Fibroblast of skin of abdomen (primary cell): ENCODE data around the gene CCRL2. TPM values are rescaled to one million over a fixed set of nuclear protein-coding genes. Genes with fewer than 3 reads are reported as not detected.

Source experiments
- DNase-seq: peaks from one replicate; pipeline ENCODE4 v3.0.0-alpha.2; 2013
- polyA plus RNA-seq, 2 experiments: library from polyadenylated mRNA; unstranded; fragments of 120-200 nt; gene quantifications; one replicate each; pipeline ENCODE4 v1.2.1, GENCODE V29; 2013; ENCODE audit not compliant: insufficient read length in 2 of 2

The CCRL2 gene
- polyA plus RNA-seq (2013, experiment 1 of 2; ENCODE audit: insufficient read length), result not detected
- not detected for polyA plus RNA-seq (2013, experiment 2 of 2; ENCODE audit: insufficient read length)

GRCh38 chr3:46406788-46407611, at the start of gene CCRL2, which contains the start of gene CCR5AS:
TSS of gene CCRL2 (plus strand) at chr3:46407259. CDS start at chr3:46408080, 821 bp downstream.
TSS of gene CCR5AS (minus strand) at chr3:46407066.
- peak; percentile 13 for DNase-seq

- no peak for DNase-seq
These were observed 48.6 kb upstream of the CCRL2 start for GRCh38 chr3:46358466-46358865.

- peak; percentile 31 for DNase-seq
These were observed 47.1 kb upstream of the CCRL2 start for GRCh38 chr3:46359733-46360493.

GRCh38 chr3:46360907-46361306, 46.2 kb upstream of the CCRL2 start:
- peak; percentile 10 for DNase-seq

- DNase-seq, result peak; percentile 26
These were observed 45.4 kb upstream of the CCRL2 start for GRCh38 chr3:46361408-46362283.

GRCh38 chr3:46365041-46365440, 42.0 kb upstream of the CCRL2 start:
- no peak for DNase-seq

GRCh38 chr3:46365737-46366524, 41.1 kb upstream of the CCRL2 start:
- DNase-seq, result no peak

- DNase-seq, result no peak
These were observed 39.2 kb upstream of the CCRL2 start for GRCh38 chr3:46367811-46368210.

- DNase-seq, result no peak
These were observed 38.5 kb upstream of the CCRL2 start for GRCh38 chr3:46368569-46368968.

- no peak for DNase-seq
These were observed 37.9 kb upstream of the CCRL2 start for GRCh38 chr3:46369151-46369550.

GRCh38 chr3:46369675-46370132, 37.4 kb upstream of the CCRL2 start:
- DNase-seq, result no peak

- no peak for DNase-seq
These were observed 36.1 kb upstream of the CCRL2 start, which contains the start of gene CCR5 for GRCh38 chr3:46370839-46371518. TSS of gene CCR5 (plus strand) at chr3:46370946. CDS start at chr3:46372903, 1,957 bp downstream.

- DNase-seq, result no peak
These were observed 35.3 kb upstream of the CCRL2 start for GRCh38 chr3:46371519-46372340.

- DNase-seq, result no peak
These were observed 34.3 kb upstream of the CCRL2 start for GRCh38 chr3:46372492-46373359.

- no peak for DNase-seq
These were observed 32.3 kb upstream of the CCRL2 start for GRCh38 chr3:46374755-46375154.

GRCh38 chr3:46375218-46375617, 31.8 kb upstream of the CCRL2 start:
- DNase-seq, result no peak

- DNase-seq, result no peak
These were observed 31.2 kb upstream of the CCRL2 start for GRCh38 chr3:46375814-46376213.

- DNase-seq, result peak; percentile 35
These were observed 28.6 kb upstream of the CCRL2 start for GRCh38 chr3:46378426-46378942.
